Skeletal muscle cell (primary cell): Measurements from ENCODE around the gene CDC20.

ENCODE experiments used
- DNase-seq: peaks from one replicate; pipeline ENCODE4 v3.0.0-alpha.2; 2010; ENCODE audit warnings: low read depth
- H3K4me3 ChIP-seq: 2 replicates; pipeline ENCODE4 v1.5.1; 2011; ENCODE audit warnings: low read depth, mild to moderate bottlenecking, control low read depth, low read length, moderate library complexity

The CDC20 gene

GRCh38 chr1:43405219-43405875 lies 46.6 kb downstream of the CDC20 start:
- H3K4me3 ChIP-seq, result no peak overlapping the region
- no peak for DNase-seq

- no peak for DNase-seq
- H3K4me3 ChIP-seq, result no peak overlapping the region
These were observed 47.1 kb downstream of the CDC20 start for GRCh38 chr1:43405876-43406234.

- H3K4me3 ChIP-seq, result no peak overlapping the region
- no peak for DNase-seq
These were observed 51.8 kb downstream of the CDC20 start for GRCh38 chr1:43410571-43410970.
